GM19397 (cell line): ENCODE data around the gene SAE1.
"Not testable (repeated sequence)": the region's sequence is repeated elsewhere in the genome, so short reads cannot be mapped to it uniquely, and the experiment has no call there.

Experiments
- ATAC-seq: cut with Tn5 transposase; IDR thresholded peaks from one replicate; pipeline ENCODE4 v1.9.1; 2021; ENCODE audit warnings: mild to moderate bottlenecking, moderate library complexity; ENCODE audit not compliant: unreplicated experiment

SAE1 gene

GRCh38 chr19:47232422-47233211 is 102.0 kb downstream of the SAE1 start:
- no peak for ATAC-seq

GRCh38 chr19:47236072-47236675 is 105.5 kb downstream of the SAE1 start:
- ATAC-seq: no peak

GRCh38 chr19:47239152-47239551 is 108.5 kb downstream of the SAE1 start:
- no peak for ATAC-seq

GRCh38 chr19:47239610-47240296 is 109.1 kb downstream of the SAE1 start:
- no peak for ATAC-seq

- ATAC-seq: no peak
These were observed 109.9 kb downstream of the SAE1 start for GRCh38 chr19:47240556-47240955.

GRCh38 chr19:47240996-47241918 is 110.6 kb downstream of the SAE1 start:
- ATAC-seq: no peak

GRCh38 chr19:47241919-47242577 is 111.4 kb downstream of the SAE1 start:
- ATAC-seq: no peak

GRCh38 chr19:47243364-47243775 is 112.7 kb downstream of the SAE1 start:
- no peak for ATAC-seq

- peak; percentile 64 for ATAC-seq
These were observed 113.3 kb downstream of the SAE1 start for GRCh38 chr19:47243776-47244547.

- no peak for ATAC-seq
These were observed 116.8 kb downstream of the SAE1 start for GRCh38 chr19:47247308-47247990.

GRCh38 chr19:47253016-47253415 is 122.4 kb downstream of the SAE1 start:
- ATAC-seq: not testable (repeated sequence)

GRCh38 chr19:47253467-47253881 is 122.8 kb downstream of the SAE1 start:
- ATAC-seq: no peak

- ATAC-seq: no peak
These were observed 123.3 kb downstream of the SAE1 start for GRCh38 chr19:47253970-47254369.

GRCh38 chr19:47255879-47256692 is 125.5 kb downstream of the SAE1 start, which contains the start of gene CCDC9:
Gene CCDC9 (plus strand): TSS chr19:47256525. CDS start chr19:47258401, 1,876 bp downstream.
- ATAC-seq: peak; percentile 51

GRCh38 chr19:47256693-47257410 is 126.2 kb downstream of the SAE1 start:
- ATAC-seq: peak; percentile 69

GRCh38 chr19:47257411-47258169 is 127.0 kb downstream of the SAE1 start:
- ATAC-seq: no peak

GRCh38 chr19:47258434-47258833 is 127.8 kb downstream of the SAE1 start:
- no peak for ATAC-seq
